Activated CD8-positive, alpha-beta T cell treated with anti-CD3 and anti-CD28 coated beads for 36 hours (primary cell): Measurements from ENCODE around the gene ZNF787. TPM values are rescaled to one million over a fixed set of nuclear protein-coding genes. Genes with fewer than 3 reads are reported as not detected.

Experiments
- ATAC-seq: fragments of 200-7000 bp; cut with Tn5 transposase; one replicate; pipeline ENCODE4 v1.10.0; 2021; ENCODE audit warnings: mild to moderate bottlenecking, moderate library complexity
- CTCF ChIA-PET: fragments of 350-600 bp; sonication (Branson Sonifier 250); formaldehyde crosslinking; loops from one replicate; lab custom pipeline; 2021; ENCODE audit warnings: antibody characterized with exemption; lab: Charles Lee
- POLR2A ChIA-PET: fragments of 350-600 bp; sonication (Branson Sonifier 250); formaldehyde crosslinking; loops from one replicate; lab custom pipeline; 2021; ENCODE audit warnings: antibody characterized with exemption; lab: Charles Lee
- DNase-seq: peaks from one replicate; pipeline ENCODE4 v3.0.0-alpha.2; 2020
- H3K27ac Mint-ChIP-seq: one replicate; pipeline ENCODE4 v1.8.0; 2021; ENCODE audit warnings: mild to moderate bottlenecking, mixed read lengths
- H3K27me3 Mint-ChIP-seq: one replicate; pipeline ENCODE4 v1.8.0; 2021; ENCODE audit warnings: mixed read lengths
- H3K36me3 Mint-ChIP-seq: one replicate; pipeline ENCODE4 v1.8.0; 2021; ENCODE audit warnings: low read depth, mixed read lengths
- H3K4me1 Mint-ChIP-seq: one replicate; pipeline ENCODE4 v1.8.0; 2021; ENCODE audit warnings: low read depth, mixed read lengths
- H3K4me3 Mint-ChIP-seq: one replicate; pipeline ENCODE4 v1.8.0; 2021; ENCODE audit warnings: mild to moderate bottlenecking, moderate library complexity, mixed read lengths
- H3K9me3 Mint-ChIP-seq: one replicate; pipeline ENCODE4 v1.8.0; 2021; ENCODE audit warnings: mixed read lengths
- CTCF ChIP-seq: fragments of 200-600 bp; IDR thresholded peaks from one replicate; pipeline ENCODE4 v1.8.0; 2022; ENCODE audit warnings: antibody characterized with exemption, mild to moderate bottlenecking
- intact Hi-C: fragments of 100-400 bp; cut with micrococcal nuclease; formaldehyde crosslinking; loops from one replicate; pipeline ENCODE4 v1.10.0; 2022
- total RNA-seq, 2 experiments: library from RNA; stranded (reverse); gene quantifications; one replicate each; pipeline ENCODE4 v1.2.3, GENCODE V29; 2021

Gene ZNF787
- 10 to 100 TPM; 24.2 to 25.8 TPM for total RNA-seq

GRCh38 chr19:56121180-56122167 lies at the start of gene ZNF787:
Gene ZNF787 (minus strand): TSS chr19:56121295. CDS start chr19:56103217, 18,078 bp downstream.
- Mint-ChIP-seq H3K4me1 (peaks cover 33% of the 10 kb centered on the region), H3K36me3 (peaks cover 11% of the 10 kb centered on the region), H3K27ac (peak within 1 kb of the TSS; percentile 95), H3K4me3 (peak within 1 kb of the TSS; percentile 87), H3K27me3 (no peaks in the 10 kb centered on the region), H3K9me3 (no peaks in the 10 kb centered on the region)
- intact Hi-C loops, result loop anchor here (2.0 kb wide), 1 partner anchor 19 kb away; the partner anchor contains the start of gene ZNF444
- DNase-seq (peak; percentile 97), ATAC-seq (peak; percentile 92)
- no peak for TF ChIP-seq CTCF
- POLR2A ChIA-PET, result interaction anchor here (0.9 to 2.3 kb wide), 5 partner anchors 9 to 20 kb away, joined by 3 to 9 read pairs (median 4); partner anchors contain the start of gene ZNF444
- CTCF ChIA-PET, result interaction anchor here (1.0 to 1.5 kb wide), 4 partner anchors 16 to 55 kb away, joined by 4 to 6 read pairs (median 5); partner anchors contain the start of gene ZNF444

- no peak overlapping the region for H3K4me3 Mint-ChIP-seq
- no peak overlapping the region for H3K27ac Mint-ChIP-seq
- peaks cover 4% of the 10 kb centered on the region for H3K27me3 Mint-ChIP-seq
- no peaks in the 10 kb centered on the region for H3K9me3 Mint-ChIP-seq
- no peaks in the 10 kb centered on the region for H3K36me3 Mint-ChIP-seq
- intact Hi-C loops, result loop anchor here (5.0 kb wide), 1 partner anchor 103 kb away; no protein-coding TSS in a partner anchor
- ATAC-seq (no peak), DNase-seq (no peak)
- peaks cover 3% of the 10 kb centered on the region for H3K4me1 Mint-ChIP-seq
- CTCF ChIA-PET, result interaction anchor here (1.0 to 3.7 kb wide), 3 partner anchors 16 to 103 kb away, joined by 3 to 24 read pairs (median 4); no protein-coding TSS in a partner anchor
- TF ChIP-seq CTCF, result no peak
- POLR2A ChIA-PET, result no interaction called here
Observed at GRCh38 chr19:56170261-56170660, 49.2 kb upstream of the ZNF787 start.

GRCh38 chr19:56167064-56167578 lies 46.0 kb upstream of the ZNF787 start:
- no peaks in the 10 kb centered on the region for H3K9me3 Mint-ChIP-seq
- DNase-seq (no peak), ATAC-seq (no peak)
- peaks cover 9% of the 10 kb centered on the region for H3K4me1 Mint-ChIP-seq
- H3K27ac Mint-ChIP-seq, result no peak overlapping the region
- CTCF ChIA-PET, result interaction anchor here (1.0 to 1.3 kb wide), 2 partner anchors 86 to 101 kb away, joined by 3 to 4 read pairs; no protein-coding TSS in a partner anchor
- H3K4me3 Mint-ChIP-seq, result no peak overlapping the region
- intact Hi-C loops, result no loop called here
- POLR2A ChIA-PET, result no interaction called here
- H3K27me3 Mint-ChIP-seq, result peaks cover 5% of the 10 kb centered on the region
- H3K36me3 Mint-ChIP-seq, result no peaks in the 10 kb centered on the region
- TF ChIP-seq CTCF, result no peak

- Mint-ChIP-seq H3K27ac (no peak overlapping the region), H3K9me3 (no peaks in the 10 kb centered on the region), H3K4me1 (peaks cover 10% of the 10 kb centered on the region), H3K27me3 (peaks cover 4% of the 10 kb centered on the region), H3K36me3 (peaks cover 11% of the 10 kb centered on the region), H3K4me3 (no peak overlapping the region)
- intact Hi-C loops, result no loop called here
- ChIA-PET POLR2A (no interaction called here), CTCF (interaction anchor here (2.1 kb wide), 1 partner anchor 10 kb away, joined by 4 read pairs; no protein-coding TSS in a partner anchor)
- no peak for DNase-seq
- ATAC-seq, result no peak
- no peak for TF ChIP-seq CTCF
Observed at GRCh38 chr19:56163097-56163496, 42.0 kb upstream of the ZNF787 start.
